ENCODE data around the gene FAM168A. TPM values are rescaled to one million over a fixed set of nuclear protein-coding genes. Genes with fewer than 3 reads are reported as not detected.
A peak's percentile ranks its signal among the peaks of the same experiment; 100 is the strongest.

FAM168A gene
- total and polyA plus RNA-seq, 10 donors, result 2.7 to 33.2 (median 22.7) TPM

GRCh38 chr11:73376803-73377629, 220.9 kb downstream of the FAM168A start:
- H3K4me1 ChIP-seq, result peaks cover 24 to 87% (median 72%) of the 10 kb centered on the region in 6 donors
- intact Hi-C loops (cut with DNase I; ENCODE audit: low total_unique reads), result no loop called here

GRCh38 chr11:73376160-73376802, 221.6 kb downstream of the FAM168A start, which contains the start of gene RELT:
Gene RELT, plus strand, starts transcription at chr11:73376399. Its CDS starts 12,738 bp downstream, at chr11:73389137.
- Histone ChIP-seq H3K27ac (peak within 1 kb of the TSS; percentile 73 to 99 (median 96)), H3K4me3 (peak within 1 kb of the TSS; percentile 62 to 95 (median 81)), H3K36me3 (peaks cover 0 to 12% (median 0%) of the 10 kb centered on the region in 6 donors), H3K9me3 (no peaks in the 10 kb centered on the region), H3K4me1 (peaks cover 18 to 83% (median 67%) of the 10 kb centered on the region in 6 donors), H3K27me3 (replicated peaks in 1 of 7) (no peaks in the 10 kb centered on the region)
- DNase-seq, result peak; percentile 99
- intact Hi-C loops (cut with DNase I; ENCODE audit: low total_unique reads), result no loop called here
- WGBS, 5 donors, result 0 to 3% (median 1%) methylated on average over 36 to 96 of the region's 96 CpGs
- peak in 2 of 3 donors; percentile 40 to 83 for TF ChIP-seq POLR2A (IDR thresholded peaks at IDR 0.05)
- peak; percentile 86 to 93 (median 89) for TF ChIP-seq POLR2AphosphoS5 (IDR thresholded peaks at IDR 0.05)
- peak; percentile 87 to 99 (median 99) for TF ChIP-seq CTCF (IDR thresholded peaks at IDR 0.05 in 8 of 11, conservative IDR thresholded peaks at IDR 0.05 in 3 of 11)

More at GRCh38 chr11:73376803-73377629, 220.9 kb downstream of the FAM168A start:
- TF ChIP-seq CTCF (IDR thresholded peaks at IDR 0.05 in 8 of 11, conservative IDR thresholded peaks at IDR 0.05 in 3 of 11) (no peak), POLR2A (IDR thresholded peaks at IDR 0.05) (peak in 2 of 3 donors; percentile 18 to 44), POLR2AphosphoS5 (IDR thresholded peaks at IDR 0.05) (peak; percentile 85 to 90 (median 86))
- peak overlapping the region; percentile 62 to 95 (median 81) for H3K4me3 ChIP-seq
- H3K27me3 ChIP-seq (replicated peaks in 1 of 7), result no peaks in the 10 kb centered on the region
- 2 to 4% (median 4%) methylated on average over 49 to 56 of the region's 56 CpGs for WGBS, 5 donors
- H3K36me3 ChIP-seq, result peaks cover 0 to 13% (median 0%) of the 10 kb centered on the region in 6 donors
- peak; percentile 92 for DNase-seq
- no peaks in the 10 kb centered on the region for H3K9me3 ChIP-seq
- peak overlapping the region; percentile 73 to 99 (median 96) for H3K27ac ChIP-seq

- no peak for TF ChIP-seq CTCF (IDR thresholded peaks at IDR 0.05 in 8 of 11, conservative IDR thresholded peaks at IDR 0.05 in 3 of 11)
- TF ChIP-seq POLR2A (IDR thresholded peaks at IDR 0.05), result no peak
- no peak for TF ChIP-seq POLR2AphosphoS5 (IDR thresholded peaks at IDR 0.05)
- H3K27ac ChIP-seq, result peak overlapping the region; percentile 73 to 99 (median 96)
- H3K4me1 ChIP-seq, result peaks cover 13 to 79% (median 62%) of the 10 kb centered on the region in 6 donors
- WGBS, 5 donors, result 49 to 61% (median 56%) methylated on average over 6 of the region's 6 CpGs
- peaks cover 0 to 12% (median 0%) of the 10 kb centered on the region in 6 donors for H3K36me3 ChIP-seq
- no peak for DNase-seq
- H3K27me3 ChIP-seq (replicated peaks in 1 of 7), result no peaks in the 10 kb centered on the region
- intact Hi-C loops (cut with DNase I; ENCODE audit: low total_unique reads), result no loop called here
- no peaks in the 10 kb centered on the region for H3K9me3 ChIP-seq
- H3K4me3 ChIP-seq, result peak overlapping the region in 6 of 8 donors; percentile 77 to 95 (median 86)
Observed at GRCh38 chr11:73375830-73376159, 222.1 kb downstream of the FAM168A start.

Data from spleen (tissue), 11 donors.